Measurements from ENCODE around the gene C1orf50.
A peak's percentile ranks its signal among the peaks of the same experiment; 100 is the strongest.

C1orf50 gene

DNA sequence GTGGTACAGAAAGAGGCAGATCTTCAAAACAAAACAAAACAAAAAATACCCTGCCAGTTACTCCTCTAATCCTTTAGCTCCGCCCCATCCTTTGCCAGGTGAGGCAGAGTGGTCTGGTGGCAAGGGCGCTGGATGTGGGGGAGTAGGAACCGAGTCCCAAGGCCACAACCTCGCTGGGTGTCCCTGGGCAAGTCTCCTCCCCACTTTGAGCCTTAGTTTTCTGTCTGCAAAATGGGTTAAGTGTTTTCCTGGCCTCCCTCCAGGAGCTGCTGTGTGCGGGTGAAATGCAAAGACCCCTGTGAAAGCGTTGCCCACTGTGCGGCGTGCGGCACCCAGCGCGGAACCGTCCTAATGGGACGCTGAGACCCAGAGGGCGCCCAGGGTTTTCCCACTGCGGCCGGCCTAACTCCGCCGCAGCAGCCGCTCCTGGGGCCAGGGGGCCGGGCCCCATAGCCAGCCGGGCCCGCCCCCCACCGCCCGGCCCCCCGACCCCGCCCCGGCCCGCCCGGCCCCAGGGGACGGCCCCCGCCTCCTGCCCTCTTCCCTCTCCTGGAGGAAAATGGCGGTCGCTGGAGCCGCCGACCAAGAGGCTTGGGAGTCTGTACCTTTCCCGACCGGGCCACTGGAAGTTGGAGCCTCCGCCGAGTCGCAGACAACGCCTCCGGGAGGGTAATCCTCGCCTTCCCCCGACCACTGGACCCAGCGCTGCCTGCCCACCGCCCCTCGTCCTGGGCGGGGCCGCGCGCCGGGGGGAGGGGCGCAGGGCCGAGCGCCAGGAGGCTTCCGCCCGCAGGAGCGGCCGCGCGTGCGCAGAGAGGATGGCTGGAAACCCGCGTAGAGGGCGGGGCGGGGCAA, 49.8 kb downstream of the C1orf50 start, which contains the start of the genes ERMAP and SVBP (continued):
- TF ChIP-seq ZBTB10 (tag by site-specific recombination; IDR thresholded peaks at IDR 0.05) (0 out of 2 replicates have a peak, but pooled peaks have one; percentile 0), ZNF169 (tag by site-specific recombination; IDR thresholded peaks at IDR 0.05) (no peak), ZNF302 (tag by site-specific recombination; IDR thresholded peaks at IDR 0.05; ENCODE audit: low read depth) (no peak), CTCF (tag by site-specific recombination; IDR thresholded peaks at IDR 0.05) (peak; percentile 69), ZNF777 (tag by site-specific recombination; IDR thresholded peaks at IDR 0.05; ENCODE audit: borderline replicate concordance) (no peak), ZNF335 (tag by site-specific recombination; conservative IDR thresholded peaks at IDR 0.05) (peak; percentile 72), ZEB2 (tag by site-specific recombination; IDR thresholded peaks at IDR 0.05) (0 out of 2 replicates have a peak, but pooled peaks have one; percentile 28), ZNF514 (tag by site-specific recombination; IDR thresholded peaks at IDR 0.05) (no peak), ZBTB20 (tag by site-specific recombination; IDR thresholded peaks at IDR 0.05) (peak; percentile 20; the same call in 1 of the 2 replicates), FEZF1 (tag by site-specific recombination; IDR thresholded peaks at IDR 0.05) (no peak), PRDM2 (tag by site-specific recombination; IDR thresholded peaks at IDR 0.05; ENCODE audit: borderline replicate concordance) (no peak), ZNF76 (tag by site-specific recombination; IDR thresholded peaks at IDR 0.05; ENCODE audit: borderline replicate concordance, low read depth) (0 out of 2 replicates have a peak, but pooled peaks have one; percentile 25), KLF10 (tag by site-specific recombination; IDR thresholded peaks at IDR 0.05) (peak; percentile 92), PRDM10 (tag by site-specific recombination; IDR thresholded peaks at IDR 0.05) (peak; percentile 76; the same call in 1 of the 2 replicates), ZBTB48 (tag by site-specific recombination; IDR thresholded peaks at IDR 0.05) (peak; percentile 62; the same call in 1 of the 2 replicates), ZNF510 (tag by site-specific recombination; IDR thresholded peaks at IDR 0.05; ENCODE audit: insufficient replicate concordance) (no peak), ZNF175 (tag by site-specific recombination; IDR thresholded peaks at IDR 0.05) (no peak), KLF9 (tag by site-specific recombination; IDR thresholded peaks at IDR 0.05; ENCODE audit: low read depth) (peak; percentile 89), ZNF138 (tag by site-specific recombination; IDR thresholded peaks at IDR 0.05; ENCODE audit: borderline replicate concordance) (no peak), ZSCAN30 (tag by site-specific recombination; IDR thresholded peaks at IDR 0.05) (peak; percentile 28)
- TF ChIP-seq, protein P1, sequence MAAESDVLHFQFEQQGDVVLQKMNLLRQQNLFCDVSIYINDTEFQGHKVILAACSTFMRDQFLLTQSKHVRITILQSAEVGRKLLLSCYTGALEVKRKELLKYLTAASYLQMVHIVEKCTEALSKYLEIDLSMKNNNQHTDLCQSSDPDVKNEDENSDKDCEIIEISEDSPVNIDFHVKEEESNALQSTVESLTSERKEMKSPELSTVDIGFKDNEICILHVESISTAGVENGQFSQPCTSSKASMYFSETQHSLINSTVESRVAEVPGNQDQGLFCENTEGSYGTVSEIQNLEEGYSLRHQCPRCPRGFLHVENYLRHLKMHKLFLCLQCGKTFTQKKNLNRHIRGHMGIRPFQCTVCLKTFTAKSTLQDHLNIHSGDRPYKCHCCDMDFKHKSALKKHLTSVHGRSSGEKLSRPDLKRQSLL (tag by site-specific recombination; IDR thresholded peaks at IDR 0.05): peak; percentile 13; the same call in 1 of the 2 replicates
